ENCODE results near the gene INSC. TPM values are rescaled to one million over a fixed set of nuclear protein-coding genes. Genes with fewer than 3 reads are reported as not detected.

The INSC gene
- total and polyA plus RNA-seq, 2 of the 4 experiments (the other 2 are of a cell fraction) = 0.53 to 1.4 TPM

GRCh38 chr11:15149050-15149449 is 34.3 kb downstream of the INSC start:
- BruUV-seq (replicated peaks) = no TSS peak
- ATAC-seq (ENCODE audit: low read depth) (no peak), DNase-seq (no peak)
- Histone ChIP-seq H4K5ac (ENCODE audit: low read depth, low read length) (no peak overlapping the region), H2AK9ac (replicated peaks; ENCODE audit: low read depth, low read length, poor library complexity) (no peak overlapping the region), H3K23ac (ENCODE audit: low read depth, low read length) (no peak overlapping the region), H3K18ac (ENCODE audit: low read depth, low read length) (no peak overlapping the region), H3K4me1 (ENCODE audit: control insufficient read depth, insufficient read depth, low read length) (peaks cover 2% of the 10 kb centered on the region; the same call in 1 of the 2 replicates), H2BK20ac (ENCODE audit: low read depth, low read length) (no peak overlapping the region), H3K27me3 (ENCODE audit: control insufficient read depth, insufficient read depth, low read length) (no peaks in the 10 kb centered on the region), H2BK120ac (ENCODE audit: low read depth, low read length) (no peak overlapping the region), H3K9me3 (ENCODE audit: control insufficient read depth, insufficient read depth, low read length) (no peaks in the 10 kb centered on the region), H2BK5ac (ENCODE audit: low read depth, low read length, poor library complexity, severe bottlenecking) (no peak overlapping the region), H3K14ac (replicated peaks; ENCODE audit: low read depth, low read length) (no peak overlapping the region), H4K91ac (ENCODE audit: insufficient read depth, low read depth, low read length) (no peak overlapping the region), H3K4ac (ENCODE audit: low read depth, low read length) (no peak overlapping the region), H3K4me3 (ENCODE audit: insufficient read depth, low read depth, low read length) (no peak overlapping the region), H4K8ac (ENCODE audit: low read depth in 2 of 2, low read length in 2 of 2) (no peak overlapping the region), H3K56ac (ENCODE audit: extremely low read depth, insufficient read depth, low read length) (no peak overlapping the region), H3K9me1 (ENCODE audit: insufficient read depth, low read length) (peaks cover 10% of the 10 kb centered on the region), H2AFZ (replicated peaks; ENCODE audit: low read length, poor library complexity) (no peak overlapping the region), H4K20me1 (ENCODE audit: insufficient read depth, low read length) (no peaks in the 10 kb centered on the region), H2AK5ac (ENCODE audit: low read depth, low read length) (no peak overlapping the region), H2BK15ac (ENCODE audit: low read depth, low read length) (no peak overlapping the region), H3K9ac (ENCODE audit: low read depth, low read length) (no peak overlapping the region), H3K4me2 (ENCODE audit: low read depth, low read length) (no peak overlapping the region), H3K79me1 (ENCODE audit: low read depth in 1 of 2, low read length in 2 of 2) (peaks cover 0 to 9% of the 10 kb centered on the region in 2 experiments; a peak in 1 of 4 replicates), H3K36me3 (ENCODE audit: control insufficient read depth, insufficient read depth, low read length) (no peaks in the 10 kb centered on the region), H3K27ac (ENCODE audit: insufficient read depth, low read length) (no peak overlapping the region)
- intact Hi-C loops (cut with micrococcal nuclease) = no loop called here
- ChIA-PET POLR2A (ENCODE audit: unreplicated experiment) (no interaction called here), CTCF (no interaction called here)
- in situ Hi-C loops (cut with MboI; ENCODE audit: low sequenced_read_pairs) = no loop called here
- dilution Hi-C loops (cut with HindIII; ENCODE audit: low sequenced_read_pairs, unreplicated experiment) = no loop called here
- TF ChIP-seq FOS (IDR thresholded peaks at IDR 0.05; ENCODE audit: low read depth, low read length) = no peak
- no peak for TF ChIP-seq USF2 (IDR thresholded peaks at IDR 0.05; ENCODE audit: low read depth, low read length)
- no peak for TF ChIP-seq CTCF (conservative IDR thresholded peaks at IDR 0.05; ENCODE audit: low read depth, low read length)
- no peak for TF ChIP-seq BHLHE40 (IDR thresholded peaks at IDR 0.05; ENCODE audit: low read depth, low read length)
- no peak for TF ChIP-seq MAZ (IDR thresholded peaks at IDR 0.05; ENCODE audit: borderline replicate concordance, low read depth, low read length)
- TF ChIP-seq RAD21 (IDR thresholded peaks at IDR 0.05; ENCODE audit: low read length) = no peak
- TF ChIP-seq CHD1 (IDR thresholded peaks at IDR 0.05; ENCODE audit: low read depth, low read length) = no peak
- no peak for TF ChIP-seq RCOR1 (IDR thresholded peaks at IDR 0.05; ENCODE audit: insufficient replicate concordance, low read length)
- no peak for TF ChIP-seq MXI1 (IDR thresholded peaks at IDR 0.05; ENCODE audit: borderline replicate concordance, low read depth, low read length)
- no peak for TF ChIP-seq ELK1 (IDR thresholded peaks at IDR 0.05; ENCODE audit: borderline replicate concordance, low read depth, low read length)
- TF ChIP-seq RFX5 (IDR thresholded peaks at IDR 0.05; ENCODE audit: low read depth, low read length) = no peak
- TF ChIP-seq NFE2L2 (IDR thresholded peaks at IDR 0.05; ENCODE audit: low read depth, low read length) = no peak
- TF ChIP-seq CEBPB (IDR thresholded peaks at IDR 0.05; ENCODE audit: low read depth, low read length) = no peak
- no peak for TF ChIP-seq POLR2A (IDR thresholded peaks at IDR 0.05; ENCODE audit: low read depth, low read length)
- no peak for TF ChIP-seq MAFK (IDR thresholded peaks at IDR 0.05; ENCODE audit: low read depth, low read length)
- TF ChIP-seq SMC3 (IDR thresholded peaks at IDR 0.05; ENCODE audit: low read depth, low read length) = no peak
- WGBS, 2 experiments (ENCODE audit: extremely low coverage in 2 of 2, insufficient read length in 1 of 2) = 91% methylated on average over 5 of the region's 10 CpGs; no CpG with 5 or more reads in 1 of the 2 experiments
